ENCODE results near the gene SARNP.
"Not testable (repeated sequence)": the region's sequence is repeated elsewhere in the genome, so short reads cannot be mapped to it uniquely, and the experiment has no call there.

Gene SARNP

DNA sequence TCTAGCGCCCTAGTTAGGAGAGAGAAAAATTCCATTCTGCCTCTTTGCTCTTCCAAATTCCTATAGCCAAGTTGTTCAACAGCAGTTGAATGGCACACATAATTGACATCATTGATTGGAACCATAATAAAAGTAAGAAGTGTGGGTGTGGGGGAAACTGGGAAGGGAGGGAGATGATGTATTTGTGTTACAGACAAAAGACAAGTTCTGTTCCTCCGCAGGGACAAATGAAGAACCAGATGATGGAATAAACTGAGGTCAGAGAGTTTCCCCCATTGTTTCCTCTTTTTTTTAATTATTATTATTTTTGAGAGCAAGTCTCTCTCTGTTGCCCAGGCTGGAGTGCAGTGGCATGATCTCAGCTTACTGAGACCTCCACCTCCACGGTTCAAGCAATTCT is 39.7 kb downstream of the SARNP start:
- no peak for DNase-seq (ENCODE audit: low read depth)
- no peak for TF ChIP-seq CTCF (IDR thresholded peaks at IDR 0.05; ENCODE audit: insufficient read depth, low read depth, low read length, missing control alignments)
- H3K4me3 ChIP-seq (ENCODE audit: low read length), result no peak overlapping the region

- H3K4me3 ChIP-seq (ENCODE audit: low read length), result no peak overlapping the region
- no peak for TF ChIP-seq CTCF (IDR thresholded peaks at IDR 0.05; ENCODE audit: insufficient read depth, low read depth, low read length, missing control alignments)
- DNase-seq (ENCODE audit: low read depth), result no peak
Observed at GRCh38 chr12:55771736-55772135, 45.8 kb downstream of the SARNP start.

GRCh38 chr12:55767156-55767555 is 50.4 kb downstream of the SARNP start:
- DNase-seq (ENCODE audit: low read depth), result no peak
- TF ChIP-seq CTCF (IDR thresholded peaks at IDR 0.05; ENCODE audit: insufficient read depth, low read depth, low read length, missing control alignments), result no peak
- no peak overlapping the region for H3K4me3 ChIP-seq (ENCODE audit: low read length)

GRCh38 chr12:55765736-55766290 is 51.7 kb downstream of the SARNP start:
- no peak for TF ChIP-seq CTCF (IDR thresholded peaks at IDR 0.05; ENCODE audit: insufficient read depth, low read depth, low read length, missing control alignments)
- H3K4me3 ChIP-seq (ENCODE audit: low read length), result no peak overlapping the region
- DNase-seq (ENCODE audit: low read depth), result no peak

DNA sequence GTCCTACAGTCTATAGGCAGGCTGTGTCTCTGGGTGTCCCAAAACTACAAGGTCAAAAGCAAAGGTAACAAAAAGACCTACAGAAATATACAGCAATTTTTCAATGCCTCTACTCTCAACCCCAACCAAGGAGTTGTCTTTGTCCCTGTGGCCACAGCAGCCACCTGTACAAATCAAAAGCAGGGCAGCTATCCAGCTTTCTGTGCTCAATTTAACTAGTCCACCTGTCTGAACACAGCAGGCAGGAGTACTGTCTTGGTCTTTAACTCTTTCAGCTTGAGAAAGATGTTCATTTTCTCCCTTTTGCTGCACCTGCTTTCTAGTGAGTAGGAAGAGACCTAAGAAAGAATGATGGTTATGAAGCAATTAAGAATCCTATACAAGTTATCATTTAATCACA is 54.9 kb downstream of the SARNP start:
- no peak for TF ChIP-seq CTCF (IDR thresholded peaks at IDR 0.05; ENCODE audit: insufficient read depth, low read depth, low read length, missing control alignments)
- H3K4me3 ChIP-seq (ENCODE audit: low read length), result no peak overlapping the region
- no peak for DNase-seq (ENCODE audit: low read depth)

- H3K4me3 ChIP-seq (ENCODE audit: low read length), result no peak overlapping the region
- TF ChIP-seq CTCF (IDR thresholded peaks at IDR 0.05; ENCODE audit: insufficient read depth, low read depth, low read length, missing control alignments), result no peak
- DNase-seq (ENCODE audit: low read depth), result no peak
Observed at GRCh38 chr12:55760663-55761062, 56.9 kb downstream of the SARNP start.

DNA sequence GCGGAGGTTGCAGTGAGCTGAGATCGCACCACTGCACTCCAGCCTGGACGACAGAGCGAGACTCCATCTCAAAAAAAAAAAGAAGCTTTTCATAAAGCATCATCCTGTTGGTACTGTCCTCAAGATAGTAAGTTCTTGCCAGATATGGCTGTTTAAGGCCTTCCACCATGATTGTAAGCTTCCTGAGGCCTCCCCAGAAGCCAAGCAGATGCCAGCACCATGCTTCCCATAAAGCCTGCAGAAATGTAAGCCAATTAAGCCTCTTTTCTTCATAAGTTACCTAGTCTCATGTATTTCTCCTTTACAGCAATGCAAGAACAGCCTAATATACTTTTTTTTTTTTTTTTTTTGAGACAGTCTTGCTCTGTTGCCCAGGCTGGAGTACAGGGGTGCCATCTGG is 58.9 kb downstream of the SARNP start:
- not testable (repeated sequence) for H3K4me3 ChIP-seq (ENCODE audit: low read length); DNase-seq (ENCODE audit: low read depth)
